Esophagus squamous epithelium (tissue), 5 donors: ENCODE results near the gene KLK14. TPM values are rescaled to one million over a fixed set of nuclear protein-coding genes. Genes with fewer than 3 reads are reported as not detected.
A peak's percentile ranks its signal among the peaks of the same experiment; 100 is the strongest.

Source experiments
- DNase-seq: peaks from one replicate; lab custom pipeline; 2025; lab: John Stamatoyannopoulos, UW
- H3K27ac ChIP-seq, 4 donors: fragments of 200-600 bp; sonication (generic); one replicate each; pipeline ENCODE4 v1.5.1; 2016 to 2019; ENCODE audit warnings: mild to moderate bottlenecking in 1 of 4
- H3K27me3 ChIP-seq, 4 donors: fragments of 200-600 bp; sonication (generic); 1 replicate in 3 of 4; 2 replicates in 1 of 4; pipeline versions ENCODE4 v1.5.1 to v1.6.0; 2017 to 2021; ENCODE audit warnings: antibody characterized with exemption in 1 of 4
- H3K36me3 ChIP-seq, 3 donors: fragments of 200-600 bp; sonication (generic); one replicate each; pipeline ENCODE4 v1.5.1; 2016 to 2019
- H3K4me1 ChIP-seq, 3 donors: fragments of 200-600 bp; sonication (generic); one replicate each; pipeline ENCODE4 v1.5.1; 2017 to 2019
- H3K4me3 ChIP-seq, 4 donors: fragments of 200-600 bp; sonication (generic); 1 replicate in 3 of 4; 2 replicates in 1 of 4; pipeline ENCODE4 v1.5.1; 2016 to 2019; ENCODE audit warnings: mild to moderate bottlenecking in 2 of 4, moderate library complexity in 1 of 4
- H3K9me3 ChIP-seq, 3 donors: fragments of 200-600 bp; sonication (generic); one replicate each; pipeline ENCODE4 v1.5.1; 2016 to 2019
- POLR2A ChIP-seq, 4 donors: fragments of 450-650 bp; IDR thresholded peaks; one replicate each; pipeline ENCODE4 v1.6.1; 2017; ENCODE audit warnings: antibody characterized with exemption in 4 of 4, mild to moderate bottlenecking in 4 of 4, moderate library complexity in 3 of 4
- WGBS, 2 donors: methylation state at CpG; one replicate each; pipeline ENCODE4 v1.1.5; 2018; 5-methylcytosine and 5-hydroxymethylcytosine counted together
- intact Hi-C: fragments of 100-400 bp; cut with DNase I; formaldehyde crosslinking; loops from one replicate; pipeline ENCODE4 v1.15.0; 2022
- total RNA-seq, 4 donors: library from RNA; depleted of rRNA; stranded (reverse); fragments of >200 nt; gene quantifications; one replicate each; pipeline ENCODE4 v1.1.0, GENCODE V29; 2016
- TF ChIP-seq, protein P1 (sequence below), 6 experiments: fragments of 450-650 bp in 4 of 6; fragments of 200-600 bp in 2 of 6; sonication (generic) in 2 of 6; IDR thresholded peaks; one replicate each; pipeline ENCODE4 v1.5.1; 2016 to 2019; ENCODE audit warnings: antibody characterized with exemption in 6 of 6, mild to moderate bottlenecking in 4 of 6, moderate library complexity in 4 of 6
- donor health status: DM: yes; HTN: yes; CAD: no.

KLK14 gene, protein sequence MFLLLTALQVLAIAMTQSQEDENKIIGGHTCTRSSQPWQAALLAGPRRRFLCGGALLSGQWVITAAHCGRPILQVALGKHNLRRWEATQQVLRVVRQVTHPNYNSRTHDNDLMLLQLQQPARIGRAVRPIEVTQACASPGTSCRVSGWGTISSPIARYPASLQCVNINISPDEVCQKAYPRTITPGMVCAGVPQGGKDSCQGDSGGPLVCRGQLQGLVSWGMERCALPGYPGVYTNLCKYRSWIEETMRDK
- total RNA-seq = under 1 TPM in 1 of 4 donors, not detected in 3; 0.66 TPM

DNA sequence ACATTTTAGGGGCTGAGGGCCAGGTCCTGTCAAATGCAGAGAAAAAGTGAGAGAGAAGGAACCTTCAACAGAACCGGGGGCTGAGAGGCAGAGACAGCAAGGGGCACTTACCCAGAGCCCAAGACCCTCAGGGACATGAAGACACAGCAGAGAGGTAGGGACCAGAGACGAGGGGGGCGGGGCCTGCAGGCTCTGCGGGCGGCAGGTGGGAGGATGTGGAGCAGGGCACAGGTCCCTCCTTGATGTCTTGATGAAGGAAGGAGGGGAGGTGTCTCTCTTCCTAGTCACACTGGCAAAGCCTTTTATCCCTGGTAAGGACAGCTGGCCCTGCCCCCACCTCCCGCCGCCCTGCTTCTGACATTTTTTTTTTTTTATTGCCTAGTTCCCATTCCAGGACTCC lies at the start of gene KLK14:
TSS of gene KLK14 (minus strand) at position 277 of the 400 bp plus-strand sequence. CDS start at position 4, 273 bp downstream.
- no peaks in the 10 kb centered on the region for H3K36me3 ChIP-seq
- peaks cover 0 to 18% (median 0%) of the 10 kb centered on the region in 4 donors for H3K27me3 ChIP-seq
- TF ChIP-seq, protein P1, sequence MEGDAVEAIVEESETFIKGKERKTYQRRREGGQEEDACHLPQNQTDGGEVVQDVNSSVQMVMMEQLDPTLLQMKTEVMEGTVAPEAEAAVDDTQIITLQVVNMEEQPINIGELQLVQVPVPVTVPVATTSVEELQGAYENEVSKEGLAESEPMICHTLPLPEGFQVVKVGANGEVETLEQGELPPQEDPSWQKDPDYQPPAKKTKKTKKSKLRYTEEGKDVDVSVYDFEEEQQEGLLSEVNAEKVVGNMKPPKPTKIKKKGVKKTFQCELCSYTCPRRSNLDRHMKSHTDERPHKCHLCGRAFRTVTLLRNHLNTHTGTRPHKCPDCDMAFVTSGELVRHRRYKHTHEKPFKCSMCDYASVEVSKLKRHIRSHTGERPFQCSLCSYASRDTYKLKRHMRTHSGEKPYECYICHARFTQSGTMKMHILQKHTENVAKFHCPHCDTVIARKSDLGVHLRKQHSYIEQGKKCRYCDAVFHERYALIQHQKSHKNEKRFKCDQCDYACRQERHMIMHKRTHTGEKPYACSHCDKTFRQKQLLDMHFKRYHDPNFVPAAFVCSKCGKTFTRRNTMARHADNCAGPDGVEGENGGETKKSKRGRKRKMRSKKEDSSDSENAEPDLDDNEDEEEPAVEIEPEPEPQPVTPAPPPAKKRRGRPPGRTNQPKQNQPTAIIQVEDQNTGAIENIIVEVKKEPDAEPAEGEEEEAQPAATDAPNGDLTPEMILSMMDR (IDR thresholded peaks at IDR 0.05) = no peak
- no peak for TF ChIP-seq POLR2A (IDR thresholded peaks at IDR 0.05)
- H3K9me3 ChIP-seq = no peaks in the 10 kb centered on the region
- peaks cover 0 to 4% (median 0%) of the 10 kb centered on the region in 3 donors for H3K4me1 ChIP-seq
- no peak for DNase-seq
- intact Hi-C loops = no loop called here
- no peak within 1 kb of the TSS for H3K27ac ChIP-seq
- WGBS, 2 donors = 33 to 54% methylated on average over 7 of the region's 7 CpGs
- H3K4me3 ChIP-seq = no peak within 1 kb of the TSS

DNA sequence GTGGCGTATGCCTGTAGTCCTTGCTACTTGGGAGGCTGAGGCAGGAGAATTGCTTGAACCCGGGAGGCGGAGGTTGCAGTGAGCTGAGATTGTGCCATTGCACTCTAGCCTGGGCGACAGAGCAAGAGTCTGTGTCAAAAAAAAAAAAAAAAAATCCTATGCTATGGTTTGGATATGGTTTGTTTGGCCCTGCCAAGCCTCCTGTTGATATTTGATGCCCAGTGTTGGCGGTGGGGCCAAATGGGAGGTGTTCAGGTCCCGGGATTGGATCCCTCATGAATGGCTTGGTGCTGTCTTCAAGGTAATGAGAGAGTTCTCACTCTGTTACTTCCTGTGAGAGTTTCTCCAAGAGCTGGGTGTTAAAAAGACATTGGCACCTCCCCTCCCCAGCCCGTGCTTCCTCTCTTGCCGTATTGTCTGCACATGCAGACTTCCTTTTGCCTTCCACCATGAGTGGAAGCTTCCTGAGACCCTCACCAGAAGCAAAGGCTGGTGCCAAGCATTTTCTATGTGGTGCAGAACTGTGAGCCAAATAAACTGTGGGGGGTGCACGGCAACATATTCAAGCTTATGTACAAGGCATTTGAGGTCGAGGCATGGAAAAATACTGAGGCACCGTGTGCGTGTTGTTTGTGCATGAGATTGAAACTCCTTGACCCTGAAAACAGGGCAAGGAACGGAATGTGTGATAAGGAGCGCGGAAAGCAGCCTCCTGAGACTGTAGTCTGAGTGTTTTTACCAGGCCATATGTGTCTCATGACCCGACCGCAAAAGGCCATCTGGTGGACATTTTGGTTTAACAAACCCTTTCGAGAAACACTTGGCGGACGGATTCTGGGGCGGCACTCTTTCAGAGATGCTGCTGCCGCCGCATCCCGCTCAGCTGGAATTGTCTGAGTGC lies 49.3 kb upstream of the KLK14 start:
- Histone ChIP-seq H3K4me1 (peaks cover 0 to 8% (median 0%) of the 10 kb centered on the region in 3 donors), H3K9me3 (no peaks in the 10 kb centered on the region), H3K27me3 (peaks cover 0 to 19% (median 0%) of the 10 kb centered on the region in 4 donors), H3K27ac (peak overlapping the region in 3 of 4 donors; percentile 1 to 44 (median 36)), H3K4me3 (peak overlapping the region in 1 of 4 donors; percentile 15), H3K36me3 (no peaks in the 10 kb centered on the region)
- 49 to 53% methylated on average over 23 to 24 of the region's 24 CpGs for WGBS, 2 donors
- TF ChIP-seq, protein P1 (IDR thresholded peaks at IDR 0.05) = no peak
- no peak for TF ChIP-seq POLR2A (IDR thresholded peaks at IDR 0.05)
- no peak for DNase-seq
- intact Hi-C loops = no loop called here

DNA sequence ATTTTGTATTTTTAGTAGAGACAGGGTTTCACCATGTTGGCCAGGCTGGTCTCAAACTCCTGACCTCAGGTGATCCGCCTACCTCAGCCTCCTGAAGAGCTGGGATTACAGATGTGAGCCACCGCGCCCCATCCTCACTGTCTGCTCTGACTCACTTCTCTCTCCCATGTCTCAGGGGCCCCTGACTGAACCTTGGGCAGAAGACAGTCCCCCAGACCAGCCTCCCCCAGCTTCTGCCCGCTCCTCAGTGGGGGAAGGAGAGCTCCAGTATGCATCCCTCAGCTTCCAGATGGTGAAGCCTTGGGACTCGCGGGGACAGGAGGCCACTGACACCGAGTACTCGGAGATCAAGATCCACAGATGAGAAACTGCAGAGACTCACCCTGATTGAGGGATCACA lies 47.0 kb upstream of the KLK14 start:
- H3K9me3 ChIP-seq = no peaks in the 10 kb centered on the region
- intact Hi-C loops = no loop called here
- H3K36me3 ChIP-seq = no peaks in the 10 kb centered on the region
- no peak overlapping the region for H3K4me3 ChIP-seq
- no peak overlapping the region for H3K27ac ChIP-seq
- peaks cover 0 to 30% (median 0%) of the 10 kb centered on the region in 4 donors for H3K27me3 ChIP-seq
- TF ChIP-seq, protein P1 (IDR thresholded peaks at IDR 0.05) = no peak
- no peak for TF ChIP-seq POLR2A (IDR thresholded peaks at IDR 0.05)
- H3K4me1 ChIP-seq = peaks cover 0 to 8% (median 0%) of the 10 kb centered on the region in 3 donors
- 90 to 94% methylated on average over 3 to 7 of the region's 8 CpGs for WGBS, 2 donors
- no peak for DNase-seq

DNA sequence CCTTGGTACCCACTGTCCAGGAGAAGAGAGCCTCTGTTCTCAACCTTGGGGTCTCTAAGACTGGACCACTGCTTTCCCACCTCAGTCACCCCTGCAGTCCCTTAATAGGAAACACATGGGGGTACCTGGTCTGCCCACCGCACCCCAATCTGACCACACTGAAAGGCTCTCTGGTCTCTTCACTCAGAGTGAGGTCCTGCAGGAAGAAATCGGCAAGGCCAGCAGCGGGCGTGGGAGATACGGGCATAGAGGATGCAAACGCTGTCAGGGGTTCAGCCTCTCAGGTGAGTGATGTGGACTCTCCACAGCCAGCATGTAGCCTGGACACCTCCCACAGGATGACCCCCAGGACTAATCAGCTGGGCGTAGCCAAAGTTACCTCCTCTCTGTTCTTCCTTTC lies 45.5 kb upstream of the KLK14 start:
- H3K4me1 ChIP-seq = peaks cover 0 to 13% (median 0%) of the 10 kb centered on the region in 3 donors
- H3K27ac ChIP-seq = peak overlapping the region in 2 of 4 donors; percentile 36 to 52
- no peaks in the 10 kb centered on the region for H3K36me3 ChIP-seq
- intact Hi-C loops = no loop called here
- no peak overlapping the region for H3K4me3 ChIP-seq
- 88 to 90% methylated on average over 6 to 7 of the region's 7 CpGs for WGBS, 2 donors
- no peak for DNase-seq
- TF ChIP-seq, protein P1 (IDR thresholded peaks at IDR 0.05) = no peak
- TF ChIP-seq POLR2A (IDR thresholded peaks at IDR 0.05) = no peak
- peaks cover 0 to 34% (median 0%) of the 10 kb centered on the region in 4 donors for H3K27me3 ChIP-seq
- no peaks in the 10 kb centered on the region for H3K9me3 ChIP-seq
